Neuronal stem cell (in vitro differentiated cells): ENCODE results near the gene PRXL2A.

Source experiments
- DNase-seq: peaks from one replicate; pipeline ENCODE4 v3.0.0-alpha.2; 2013; ENCODE audit warnings: low spot score
- H2AFZ ChIP-seq: one replicate; pipeline ENCODE4 v1.6.1; 2013; ENCODE audit warnings: mild to moderate bottlenecking, low read length, inconsistent platforms
- H2AK5ac ChIP-seq: 2 replicates; pipeline ENCODE4 v1.6.1; 2013; ENCODE audit warnings: low read depth, mild to moderate bottlenecking, inconsistent platforms, low read length, moderate library complexity, mixed read lengths
- H2BK120ac ChIP-seq: 2 replicates; pipeline ENCODE4 v1.6.1; 2013; ENCODE audit warnings: low read depth, mild to moderate bottlenecking, inconsistent platforms, low read length, moderate library complexity, mixed read lengths
- H2BK12ac ChIP-seq: one replicate; pipeline ENCODE4 v1.6.1; 2013; ENCODE audit warnings: low read length, inconsistent platforms
- H2BK15ac ChIP-seq: 2 replicates; pipeline ENCODE4 v1.6.1; 2013; ENCODE audit warnings: mild to moderate bottlenecking, low read length, inconsistent platforms, mixed read lengths
- H2BK5ac ChIP-seq: one replicate; pipeline ENCODE4 v1.6.1; 2013; ENCODE audit warnings: inconsistent platforms, mild to moderate bottlenecking, low read length, moderate library complexity
- H3K14ac ChIP-seq: one replicate; pipeline ENCODE4 v1.6.1; 2013; ENCODE audit warnings: low read length, inconsistent platforms
- H3K18ac ChIP-seq: 2 replicates; pipeline ENCODE4 v1.6.1; 2013; ENCODE audit warnings: low read length, inconsistent platforms
- H3K23ac ChIP-seq: 2 replicates; pipeline ENCODE4 v1.6.1; 2013; ENCODE audit warnings: low read depth, mild to moderate bottlenecking, mixed read lengths, low read length, inconsistent platforms; ENCODE audit not compliant: poor library complexity
- H3K27ac ChIP-seq: replicated peaks from 3 replicates; pipeline ENCODE4 v1.5.1; 2013; ENCODE audit warnings: low read length, inconsistent platforms
- H3K27me3 ChIP-seq, 3 experiments: 2 replicates each; pipeline ENCODE4 v1.6.1; 2013; ENCODE audit warnings: low read length in 3 of 3, mild to moderate bottlenecking in 2 of 3, inconsistent platforms in 1 of 3, low read depth in 1 of 3, mixed read lengths in 1 of 3, moderate library complexity in 1 of 3; ENCODE audit not compliant: control insufficient read depth in 3 of 3, insufficient read depth in 3 of 3
- H3K36me3 ChIP-seq, 2 donors: replicated peaks in 1 of 2; 2 replicates each; pipeline ENCODE4 v1.6.1; 2013; ENCODE audit warnings: low read length in 2 of 2; ENCODE audit not compliant: control insufficient read depth in 2 of 2, insufficient read depth in 2 of 2
- H3K4ac ChIP-seq: 2 replicates; pipeline ENCODE4 v1.6.1; 2013; ENCODE audit warnings: inconsistent platforms, mild to moderate bottlenecking, low read length, moderate library complexity
- H3K4me1 ChIP-seq, 2 donors: 1 replicate in 1 of 2; 2 replicates in 1 of 2; pipeline ENCODE4 v1.6.1; 2013; ENCODE audit warnings: low read length in 2 of 2, low read depth in 1 of 2; ENCODE audit not compliant: control insufficient read depth in 2 of 2, insufficient read depth in 1 of 2
- H3K4me2 ChIP-seq: one replicate; pipeline ENCODE4 v1.6.1; 2013; ENCODE audit warnings: mild to moderate bottlenecking, low read length, inconsistent platforms; ENCODE audit not compliant: insufficient read depth, poor library complexity, severe bottlenecking
- H3K4me3 ChIP-seq, 2 donors: 2 replicates each; pipeline ENCODE4 v1.5.1; 2013; ENCODE audit warnings: low read length in 2 of 2, mild to moderate bottlenecking in 2 of 2, inconsistent platforms in 1 of 2, moderate library complexity in 1 of 2
- H3K79me1 ChIP-seq: one replicate; pipeline ENCODE4 v1.6.1; 2013; ENCODE audit warnings: low read depth, mild to moderate bottlenecking, inconsistent platforms, low read length, moderate library complexity
- H3K9ac ChIP-seq: one replicate; pipeline ENCODE4 v1.6.1; 2013; ENCODE audit warnings: mild to moderate bottlenecking, low read depth, low read length, inconsistent platforms; ENCODE audit not compliant: poor library complexity
- H3K9me3 ChIP-seq, 2 donors: replicated peaks in 1 of 2; 2 replicates each; pipeline versions ENCODE3 to v1.6.1; 2013; ENCODE audit warnings: low read length in 2 of 2, mild to moderate bottlenecking in 2 of 2, inconsistent platforms in 1 of 2, low read depth in 1 of 2, mixed read lengths in 1 of 2, moderate library complexity in 1 of 2; ENCODE audit not compliant: control insufficient read depth in 2 of 2, insufficient read depth in 1 of 2
- H4K8ac ChIP-seq: one replicate; pipeline ENCODE4 v1.6.1; 2013; ENCODE audit warnings: low read depth, mild to moderate bottlenecking, inconsistent platforms, low read length, moderate library complexity
- H4K91ac ChIP-seq: one replicate; pipeline ENCODE4 v1.6.1; 2013; ENCODE audit warnings: low read length, low read depth, mild to moderate bottlenecking, inconsistent platforms; ENCODE audit not compliant: poor library complexity
- WGBS, 2 donors: extraction: QIAGEN DNeasy Blood & Tissue Kit; methylation state at CpG; one replicate each; pipeline ENCODE4 v1.1.7; 2013; ENCODE audit warnings: missing lambda C conversion rate in 2 of 2, mixed read lengths in 1 of 2; ENCODE audit not compliant: insufficient read length in 2 of 2, insufficient replicate concordance in 1 of 2; ENCODE audit errors: extremely low coverage in 2 of 2; 5-methylcytosine and 5-hydroxymethylcytosine counted together

The PRXL2A gene

GRCh38 chr10:80448209-80448942, 40.0 kb downstream of the PRXL2A start:
- Histone ChIP-seq H2BK15ac (no peak overlapping the region), H3K36me3 (no peaks in the 10 kb centered on the region), H2BK120ac (no peak overlapping the region), H3K9me3 (peaks cover 0 to 2% of the 10 kb centered on the region in 2 donors), H2BK5ac (no peak overlapping the region), H3K27ac (no peak overlapping the region), H3K4me3 (no peak overlapping the region), H3K79me1 (no peaks in the 10 kb centered on the region), H2BK12ac (no peak overlapping the region), H2AFZ (no peak overlapping the region), H2AK5ac (no peak overlapping the region), H3K23ac (no peak overlapping the region), H4K91ac (no peak overlapping the region), H3K27me3 (no peaks in the 10 kb centered on the region), H3K9ac (no peak overlapping the region), H4K8ac (no peak overlapping the region), H3K4ac (no peak overlapping the region), H3K18ac (no peak overlapping the region), H3K4me2 (no peak overlapping the region), H3K14ac (no peak overlapping the region), H3K4me1 (peaks cover 5 to 16% of the 10 kb centered on the region in 2 donors)
- WGBS, 2 donors, result no CpG with 5 or more reads among the region's 4 CpGs
- DNase-seq, result no peak

GRCh38 chr10:80449520-80449919, 41.2 kb downstream of the PRXL2A start:
- Histone ChIP-seq H2BK15ac (no peak overlapping the region), H3K4me3 (no peak overlapping the region), H2AK5ac (no peak overlapping the region), H2BK12ac (no peak overlapping the region), H3K14ac (no peak overlapping the region), H3K4ac (no peak overlapping the region), H4K91ac (no peak overlapping the region), H3K4me1 (peaks cover under 1 to 8% of the 10 kb centered on the region in 2 donors), H4K8ac (no peak overlapping the region), H3K27me3 (no peaks in the 10 kb centered on the region), H3K27ac (no peak overlapping the region), H2BK5ac (no peak overlapping the region), H3K36me3 (no peaks in the 10 kb centered on the region), H3K23ac (no peak overlapping the region), H3K4me2 (no peak overlapping the region), H2AFZ (no peak overlapping the region), H3K9me3 (peaks cover 0 to 2% of the 10 kb centered on the region in 2 donors), H3K9ac (no peak overlapping the region), H3K79me1 (no peaks in the 10 kb centered on the region), H3K18ac (no peak overlapping the region), H2BK120ac (no peak overlapping the region)
- DNase-seq, result no peak
- no CpG with 5 or more reads among the region's 2 CpGs for WGBS, 2 donors

GRCh38 chr10:80451132-80451531, 42.8 kb downstream of the PRXL2A start:
- H2AFZ ChIP-seq, result no peak overlapping the region
- H3K18ac ChIP-seq, result no peak overlapping the region
- no peak overlapping the region for H3K14ac ChIP-seq
- no peak overlapping the region for H3K27ac ChIP-seq
- H3K79me1 ChIP-seq, result peaks cover 9% of the 10 kb centered on the region
- no peak overlapping the region for H2BK12ac ChIP-seq
- no peaks in the 10 kb centered on the region for H3K27me3 ChIP-seq
- no peak overlapping the region for H3K4me3 ChIP-seq
- H4K8ac ChIP-seq, result no peak overlapping the region
- no peak overlapping the region for H2BK120ac ChIP-seq
- no peak overlapping the region for H3K23ac ChIP-seq
- DNase-seq, result no peak
- H3K4me1 ChIP-seq, result peaks cover 8 to 16% of the 10 kb centered on the region in 2 donors
- no peak overlapping the region for H4K91ac ChIP-seq
- H3K9me3 ChIP-seq, result peaks cover 0 to 2% of the 10 kb centered on the region in 2 donors
- WGBS, 2 donors, result no CpG with 5 or more reads among the region's 1 CpG
- H2BK15ac ChIP-seq, result no peak overlapping the region
- no peak overlapping the region for H2AK5ac ChIP-seq
- H3K4ac ChIP-seq, result no peak overlapping the region
- H2BK5ac ChIP-seq, result no peak overlapping the region
- H3K4me2 ChIP-seq, result no peak overlapping the region
- H3K9ac ChIP-seq, result no peak overlapping the region
- H3K36me3 ChIP-seq, result peaks cover 0 to under 1% of the 10 kb centered on the region in 2 donors

GRCh38 chr10:80452069-80452468, 43.7 kb downstream of the PRXL2A start:
- no peak overlapping the region for H2BK5ac ChIP-seq
- H3K4me2 ChIP-seq, result no peak overlapping the region
- H4K91ac ChIP-seq, result no peak overlapping the region
- DNase-seq, result no peak
- peaks cover 0 to 8% of the 10 kb centered on the region in 2 donors for H3K36me3 ChIP-seq
- H3K27me3 ChIP-seq, result no peaks in the 10 kb centered on the region
- no peak overlapping the region for H2BK12ac ChIP-seq
- H2AK5ac ChIP-seq, result no peak overlapping the region
- no peak overlapping the region for H2AFZ ChIP-seq
- H2BK15ac ChIP-seq, result no peak overlapping the region
- no peak overlapping the region for H3K18ac ChIP-seq
- H3K14ac ChIP-seq, result no peak overlapping the region
- peaks cover 10 to 17% of the 10 kb centered on the region in 2 donors for H3K4me1 ChIP-seq
- H3K79me1 ChIP-seq, result peaks cover 12% of the 10 kb centered on the region
- peaks cover 0 to 2% of the 10 kb centered on the region in 2 donors for H3K9me3 ChIP-seq
- no peak overlapping the region for H2BK120ac ChIP-seq
- no peak overlapping the region for H3K23ac ChIP-seq
- no peak overlapping the region for H3K27ac ChIP-seq
- no peak overlapping the region for H3K4ac ChIP-seq
- H4K8ac ChIP-seq, result no peak overlapping the region
- H3K9ac ChIP-seq, result no peak overlapping the region
- H3K4me3 ChIP-seq, result no peak overlapping the region
